Prostate gland (tissue), 2 donors: ENCODE results near the gene ALB. TPM values are rescaled to one million over a fixed set of nuclear protein-coding genes. Genes with fewer than 3 reads are reported as not detected.

ENCODE experiments used
- DNase-seq: peaks from one replicate; pipeline ENCODE4 v3.0.0-alpha.2; 2019; ENCODE audit warnings: low spot score
- H3K27ac ChIP-seq, 2 donors: fragments of 200-600 bp; sonication (generic); 2 replicates each; pipeline ENCODE4 v1.5.1; 2017 to 2019
- H3K27me3 ChIP-seq: fragments of 200-600 bp; sonication (generic); replicated peaks from 2 replicates; pipeline ENCODE4 v1.5.1; 2019; ENCODE audit not compliant: insufficient read depth
- H3K36me3 ChIP-seq, 2 donors: fragments of 200-600 bp; sonication (generic); 1 replicate in 1 of 2; 2 replicates in 1 of 2; pipeline versions ENCODE4 v1.5.1 to v1.8.1; 2017 to 2019
- H3K4me1 ChIP-seq: fragments of 200-600 bp; sonication (generic); replicated peaks from 2 replicates; pipeline ENCODE4 v1.5.1; 2019
- H3K4me3 ChIP-seq, 2 donors: fragments of 200-600 bp; sonication (generic); 2 replicates each; pipeline ENCODE4 v1.5.1; 2017 to 2019
- H3K9me3 ChIP-seq: fragments of 200-600 bp; sonication (generic); 2 replicates; pipeline ENCODE4 v1.5.1; 2017
- CTCF ChIP-seq, 4 experiments: fragments of 200-600 bp in 2 of 4; fragments of 450-650 bp in 2 of 4; sonication (generic) in 2 of 4; IDR thresholded peaks; 1 replicate in 3 of 4; 2 replicates in 1 of 4; pipeline ENCODE4 v1.5.1; 2016 to 2019; ENCODE audit warnings: antibody characterized with exemption in 4 of 4, mild to moderate bottlenecking in 2 of 4, moderate library complexity in 2 of 4
- POLR2A ChIP-seq: fragments of 450-650 bp; IDR thresholded peaks from one replicate; pipeline ENCODE4 v1.6.1; 2016; ENCODE audit warnings: antibody characterized with exemption, mild to moderate bottlenecking
- POLR2AphosphoS5 ChIP-seq: sonication (generic); formaldehyde crosslinking; IDR thresholded peaks from one replicate; pipeline ENCODE4 v1.6.1; 2017; ENCODE audit warnings: antibody characterized with exemption
- WGBS: methylation state at CpG from one replicate; pipeline ENCODE4 v1.1.5; 2018; 5-methylcytosine and 5-hydroxymethylcytosine counted together
- intact Hi-C: fragments of 100-400 bp; cut with DNase I; formaldehyde crosslinking; loops from one replicate; pipeline ENCODE4 v1.14.2; 2022
- total RNA-seq, 2 donors: library from RNA; depleted of rRNA; stranded (reverse); fragments of >200 nt; gene quantifications; one replicate each; pipeline ENCODE4 v1.1.0, GENCODE V29; 2016

The ALB gene
- total RNA-seq, 2 donors from 2014 or later = 0.41 to 9.0 TPM

DNA sequence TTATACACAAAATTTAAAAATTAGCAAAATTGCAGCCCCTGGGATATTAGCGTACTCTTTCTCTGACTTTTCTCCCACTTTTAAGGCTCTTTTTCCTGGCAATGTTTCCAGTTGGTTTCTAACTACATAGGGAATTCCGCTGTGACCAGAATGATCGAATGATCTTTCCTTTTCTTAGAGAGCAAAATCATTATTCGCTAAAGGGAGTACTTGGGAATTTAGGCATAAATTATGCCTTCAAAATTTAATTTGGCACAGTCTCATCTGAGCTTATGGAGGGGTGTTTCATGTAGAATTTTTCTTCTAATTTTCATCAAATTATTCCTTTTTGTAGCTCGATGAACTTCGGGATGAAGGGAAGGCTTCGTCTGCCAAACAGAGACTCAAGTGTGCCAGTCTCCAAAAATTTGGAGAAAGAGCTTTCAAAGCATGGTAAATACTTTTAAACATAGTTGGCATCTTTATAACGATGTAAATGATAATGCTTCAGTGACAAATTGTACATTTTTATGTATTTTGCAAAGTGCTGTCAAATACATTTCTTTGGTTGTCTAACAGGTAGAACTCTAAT is 6.0 kb downstream of the ALB start:
- H3K4me1 ChIP-seq = no peaks in the 10 kb centered on the region
- DNase-seq = no peak
- H3K4me3 ChIP-seq = no peak overlapping the region
- H3K36me3 ChIP-seq = no peaks in the 10 kb centered on the region
- 84% methylated on average over 8 of the region's 8 CpGs for WGBS
- H3K27me3 ChIP-seq = no peaks in the 10 kb centered on the region
- no peaks in the 10 kb centered on the region for H3K9me3 ChIP-seq
- H3K27ac ChIP-seq = no peak overlapping the region
- intact Hi-C loops = no loop called here
- TF ChIP-seq POLR2A = no peak
- TF ChIP-seq CTCF (IDR thresholded peaks at IDR 0.05) = no peak
- no peak for TF ChIP-seq POLR2AphosphoS5

- 90% methylated on average over 3 of the region's 3 CpGs for whole genome bisulfite sequencing
- TF ChIP-seq POLR2A (no peak), CTCF (IDR thresholded peaks at IDR 0.05) (no peak)
Observed at GRCh38 chr4:73410916-73411730, 7.0 kb downstream of the ALB start.

DNA sequence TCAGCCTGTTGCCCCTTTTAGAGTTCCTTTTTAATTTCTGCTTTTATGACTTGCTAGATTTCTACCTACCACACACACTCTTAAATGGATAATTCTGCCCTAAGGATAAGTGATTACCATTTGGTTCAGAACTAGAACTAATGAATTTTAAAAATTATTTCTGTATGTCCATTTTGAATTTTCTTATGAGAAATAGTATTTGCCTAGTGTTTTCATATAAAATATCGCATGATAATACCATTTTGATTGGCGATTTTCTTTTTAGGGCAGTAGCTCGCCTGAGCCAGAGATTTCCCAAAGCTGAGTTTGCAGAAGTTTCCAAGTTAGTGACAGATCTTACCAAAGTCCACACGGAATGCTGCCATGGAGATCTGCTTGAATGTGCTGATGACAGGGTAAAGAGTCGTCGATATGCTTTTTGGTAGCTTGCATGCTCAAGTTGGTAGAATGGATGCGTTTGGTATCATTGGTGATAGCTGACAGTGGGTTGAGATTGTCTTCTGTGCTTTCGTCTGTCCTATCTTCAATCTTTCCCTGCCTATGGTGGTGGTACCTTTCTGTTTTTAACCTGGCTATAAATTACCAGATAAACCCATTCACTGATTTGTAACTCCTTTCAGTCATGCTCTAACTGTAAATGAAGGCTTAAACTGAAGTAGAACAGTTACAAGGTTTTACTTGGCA is 7.8 kb downstream of the ALB start:
- no peaks in the 10 kb centered on the region for H3K36me3 ChIP-seq
- H3K27ac ChIP-seq = no peak overlapping the region

More at GRCh38 chr4:73410916-73411730, 7.0 kb downstream of the ALB start:
- H3K36me3 ChIP-seq = no peaks in the 10 kb centered on the region
- no peak overlapping the region for H3K4me3 ChIP-seq
- no peak for DNase-seq
- no peaks in the 10 kb centered on the region for H3K27me3 ChIP-seq
- H3K27ac ChIP-seq = no peak overlapping the region
- intact Hi-C loops = no loop called here
- no peaks in the 10 kb centered on the region for H3K4me1 ChIP-seq
- no peaks in the 10 kb centered on the region for H3K9me3 ChIP-seq

GRCh38 chr4:73413294-73413755 is 9.2 kb downstream of the ALB start:
- TF ChIP-seq POLR2A = no peak
- TF ChIP-seq POLR2AphosphoS5 = no peak
- no peak for TF ChIP-seq CTCF (IDR thresholded peaks at IDR 0.05)
- no peak for DNase-seq
- no peak overlapping the region for H3K4me3 ChIP-seq
- intact Hi-C loops = no loop called here
- WGBS = 76% methylated on average over 4 of the region's 4 CpGs
- no peak overlapping the region for H3K27ac ChIP-seq
- no peaks in the 10 kb centered on the region for H3K27me3 ChIP-seq
- no peaks in the 10 kb centered on the region for H3K9me3 ChIP-seq
- no peaks in the 10 kb centered on the region for H3K4me1 ChIP-seq
- H3K36me3 ChIP-seq = no peaks in the 10 kb centered on the region

More for the DNA sequence above, 7.8 kb downstream of the ALB start:
- DNase-seq = no peak
- intact Hi-C loops = no loop called here
- no peaks in the 10 kb centered on the region for H3K27me3 ChIP-seq
- WGBS = 89% methylated on average over 8 of the region's 8 CpGs
- no peak overlapping the region for H3K4me3 ChIP-seq
- no peaks in the 10 kb centered on the region for H3K9me3 ChIP-seq
- no peaks in the 10 kb centered on the region for H3K4me1 ChIP-seq
- TF ChIP-seq POLR2A (no peak), POLR2AphosphoS5 (no peak), CTCF (IDR thresholded peaks at IDR 0.05) (no peak)
